ENCODE results near the gene PAOX.

Gene PAOX

GRCh38 chr10:133394801-133395221, 15.7 kb downstream of the PAOX start:
- Histone ChIP-seq H3K79me2 (ENCODE audit: insufficient read depth, low read length) (peaks cover 56% of the 10 kb centered on the region), H4K20me1 (ENCODE audit: insufficient read depth, low read length) (peaks cover 25% of the 10 kb centered on the region), H3K27ac (ENCODE audit: low read length) (peak overlapping the region; percentile 95), H3K9ac (ENCODE audit: low read depth, low read length) (peak overlapping the region; percentile 99), H3K4me3 (ENCODE audit: low read depth in 1 of 2, low read length in 2 of 2) (peak overlapping the region; percentile 98), H3K27me3 (ENCODE audit: insufficient read depth, low read length, poor library complexity) (no peaks in the 10 kb centered on the region), H3K9me3 (ENCODE audit: insufficient read depth, low read length, severe bottlenecking) (no peaks in the 10 kb centered on the region), H3K4me2 (ENCODE audit: insufficient read depth, low read length) (peak overlapping the region; percentile 94), H2AFZ (ENCODE audit: low read depth, low read length) (peak overlapping the region; percentile 96; the same call in 1 of the 2 replicates), H3K36me3 (ENCODE audit: insufficient read depth, low read length) (peaks cover 43% of the 10 kb centered on the region), H3K4me1 (ENCODE audit: insufficient read depth, low read length) (peaks cover 23% of the 10 kb centered on the region)
- TF ChIP-seq CTCF (IDR thresholded peaks at IDR 0.05; ENCODE audit: borderline replicate concordance, extremely low read depth, low read length, poor library complexity, severe bottlenecking): no peak
- TF ChIP-seq EZH2 (IDR thresholded peaks at IDR 0.05; ENCODE audit: borderline replicate concordance, low read depth, low read length, severe bottlenecking): no peak
- DNase-seq: no peak
- ATAC-seq (ENCODE audit: insufficient read depth, low read depth): no peak

- 0 out of 4 replicates have a peak overlapping the region, but pooled peaks of 1 of the 2 experiments have one; percentile 98 for H3K4me3 ChIP-seq (ENCODE audit: low read depth in 1 of 2, low read length in 2 of 2)
- no peak for ATAC-seq (ENCODE audit: insufficient read depth, low read depth)
- H3K4me1 ChIP-seq (ENCODE audit: insufficient read depth, low read length): peaks cover 23% of the 10 kb centered on the region
- 0 out of 2 replicates have a peak overlapping the region, but pooled peaks have one; percentile 99 for H3K9ac ChIP-seq (ENCODE audit: low read depth, low read length)
- no peak overlapping the region for H3K27ac ChIP-seq (ENCODE audit: low read length)
- TF ChIP-seq CTCF (IDR thresholded peaks at IDR 0.05; ENCODE audit: borderline replicate concordance, extremely low read depth, low read length, poor library complexity, severe bottlenecking): no peak
- no peak for TF ChIP-seq EZH2 (IDR thresholded peaks at IDR 0.05; ENCODE audit: borderline replicate concordance, low read depth, low read length, severe bottlenecking)
- peaks cover 25% of the 10 kb centered on the region for H4K20me1 ChIP-seq (ENCODE audit: insufficient read depth, low read length)
- H2AFZ ChIP-seq (ENCODE audit: low read depth, low read length): no peak overlapping the region
- no peak for DNase-seq
- no peaks in the 10 kb centered on the region for H3K9me3 ChIP-seq (ENCODE audit: insufficient read depth, low read length, severe bottlenecking)
- H3K27me3 ChIP-seq (ENCODE audit: insufficient read depth, low read length, poor library complexity): no peaks in the 10 kb centered on the region
- H3K36me3 ChIP-seq (ENCODE audit: insufficient read depth, low read length): peaks cover 57% of the 10 kb centered on the region
- peak overlapping the region; percentile 94; the same call in 1 of the 2 replicates for H3K4me2 ChIP-seq (ENCODE audit: insufficient read depth, low read length)
- H3K79me2 ChIP-seq (ENCODE audit: insufficient read depth, low read length): peaks cover 64% of the 10 kb centered on the region
Observed at GRCh38 chr10:133396035-133396624, 17.1 kb downstream of the PAOX start.

DNA sequence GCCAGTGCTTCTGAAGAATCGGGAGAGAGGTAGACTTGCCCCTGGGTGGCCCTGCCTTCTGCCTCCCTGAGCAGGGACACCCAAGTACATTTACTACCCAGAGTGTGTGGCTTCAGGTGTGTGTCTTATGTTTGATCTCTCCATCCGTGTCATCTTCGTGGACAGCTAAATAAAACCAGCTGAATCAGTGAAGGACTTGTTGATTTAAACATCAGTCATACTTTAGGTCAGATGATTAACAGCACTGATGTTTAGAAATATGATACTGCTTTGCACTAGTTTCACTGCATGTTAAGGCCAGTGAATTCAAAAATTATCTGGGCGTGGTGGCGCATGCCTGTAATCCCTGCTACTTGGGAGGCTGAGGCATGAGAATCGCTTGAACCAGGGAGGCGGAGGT, 18.9 kb downstream of the PAOX start:
- peaks cover 29% of the 10 kb centered on the region for H4K20me1 ChIP-seq (ENCODE audit: insufficient read depth, low read length)
- no peak for TF ChIP-seq EZH2 (IDR thresholded peaks at IDR 0.05; ENCODE audit: borderline replicate concordance, low read depth, low read length, severe bottlenecking)
- TF ChIP-seq CTCF (IDR thresholded peaks at IDR 0.05; ENCODE audit: borderline replicate concordance, extremely low read depth, low read length, poor library complexity, severe bottlenecking): no peak
- peaks cover 68% of the 10 kb centered on the region for H3K79me2 ChIP-seq (ENCODE audit: insufficient read depth, low read length)
- H3K4me1 ChIP-seq (ENCODE audit: insufficient read depth, low read length): peaks cover 23% of the 10 kb centered on the region
- peaks cover 74% of the 10 kb centered on the region for H3K36me3 ChIP-seq (ENCODE audit: insufficient read depth, low read length)
- ATAC-seq (ENCODE audit: insufficient read depth, low read depth): no peak
- H3K27me3 ChIP-seq (ENCODE audit: insufficient read depth, low read length, poor library complexity): no peaks in the 10 kb centered on the region
- H3K27ac ChIP-seq (ENCODE audit: low read length): no peak overlapping the region
- DNase-seq: no peak
- H3K4me3 ChIP-seq (ENCODE audit: low read depth in 1 of 2, low read length in 2 of 2): no peak overlapping the region
- no peak overlapping the region for H2AFZ ChIP-seq (ENCODE audit: low read depth, low read length)
- H3K9ac ChIP-seq (ENCODE audit: low read depth, low read length): no peak overlapping the region
- H3K4me2 ChIP-seq (ENCODE audit: insufficient read depth, low read length): no peak overlapping the region
- no peaks in the 10 kb centered on the region for H3K9me3 ChIP-seq (ENCODE audit: insufficient read depth, low read length, severe bottlenecking)

Measured in DND-41 (cell line).